Dedifferentiated amniotic fluid mesenchymal stem cell (primary cell): ENCODE measurements around the gene DLX6.

Experiments
- DNase-seq: peaks from one replicate; pipeline ENCODE4 v3.0.0-alpha.2; 2016; ENCODE audit errors: extremely low spot score

The DLX6 gene

GRCh38 chr7:97005183-97006054 lies at the start of gene DLX6:
DLX6 (plus strand) TSS chr7:97005553; CDS start chr7:97005978, 425 bp downstream.
- DNase-seq: peak; percentile 81

DNA sequence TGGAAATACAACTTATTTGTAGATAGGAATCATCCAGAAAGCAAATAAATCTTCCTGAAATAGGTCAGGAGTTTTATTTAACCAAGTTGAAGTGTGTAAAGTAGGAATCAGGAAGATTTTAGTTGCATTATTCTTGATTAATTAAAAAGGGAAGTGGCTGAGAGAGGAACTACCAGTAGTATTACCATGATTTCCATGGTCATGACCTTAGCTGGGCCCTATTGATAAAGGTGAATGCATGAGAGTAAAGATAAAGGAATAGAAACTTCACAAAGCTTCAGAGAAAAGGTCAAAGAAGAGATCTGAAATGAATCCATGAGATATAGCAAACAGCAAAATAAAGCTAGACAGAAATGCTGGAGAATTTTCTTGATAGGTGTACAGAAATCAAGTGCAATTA lies 46.2 kb upstream of the DLX6 start:
- no peak for DNase-seq

DNA sequence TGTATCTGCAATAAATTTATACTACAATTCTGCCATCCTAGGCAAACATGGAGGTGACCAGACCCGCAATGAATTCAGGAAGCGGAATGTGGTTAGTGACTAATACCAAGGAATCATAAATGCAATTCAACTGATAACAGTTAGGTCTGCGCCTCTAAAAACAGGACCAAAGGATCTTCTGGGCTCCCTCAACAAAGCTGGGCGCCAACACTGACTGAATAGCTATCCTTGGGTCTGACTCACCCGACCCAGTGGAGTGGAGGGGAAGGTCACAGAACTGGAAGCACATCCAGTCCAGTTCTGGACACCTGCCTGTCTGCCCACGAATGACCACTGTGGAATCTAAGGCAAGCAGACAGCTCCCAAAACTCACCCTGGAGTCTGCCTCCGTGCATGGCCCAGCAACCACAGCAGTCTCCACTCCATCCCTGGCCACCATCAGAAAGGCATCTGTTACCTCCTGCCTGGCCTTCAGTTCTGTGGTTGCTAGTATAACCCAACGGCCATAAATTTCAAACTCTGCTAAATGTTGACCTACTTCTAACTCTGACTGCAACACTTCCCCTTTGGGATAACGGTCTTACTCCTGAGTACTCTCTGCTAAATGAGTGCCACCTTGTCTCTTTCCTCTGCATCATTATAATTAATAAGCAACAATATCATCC lies 43.0 kb upstream of the DLX6 start:
- no peak for DNase-seq

DNA sequence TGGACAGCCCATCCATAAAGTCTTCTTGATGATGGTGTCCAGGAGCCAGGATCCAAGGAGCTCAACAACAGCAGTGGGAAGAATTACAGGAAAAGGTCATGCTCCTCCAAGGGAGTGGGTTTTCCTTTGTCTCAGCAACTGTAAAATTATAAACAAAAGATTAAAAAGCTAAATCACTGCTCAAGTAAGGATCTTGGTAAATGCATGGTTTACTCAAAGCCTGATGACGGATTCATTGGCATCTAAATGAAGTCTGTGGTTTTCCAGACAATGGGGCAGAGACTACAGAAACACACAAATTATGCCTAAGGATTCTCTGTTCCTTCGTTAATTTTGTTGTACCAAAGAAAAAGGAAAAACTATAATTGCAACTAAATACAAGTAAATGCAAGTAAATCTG lies 36.4 kb upstream of the DLX6 start:
- no peak for DNase-seq

- no peak for DNase-seq
Measured at GRCh38 chr7:96970739-96971138, 34.6 kb upstream of the DLX6 start.

DNA sequence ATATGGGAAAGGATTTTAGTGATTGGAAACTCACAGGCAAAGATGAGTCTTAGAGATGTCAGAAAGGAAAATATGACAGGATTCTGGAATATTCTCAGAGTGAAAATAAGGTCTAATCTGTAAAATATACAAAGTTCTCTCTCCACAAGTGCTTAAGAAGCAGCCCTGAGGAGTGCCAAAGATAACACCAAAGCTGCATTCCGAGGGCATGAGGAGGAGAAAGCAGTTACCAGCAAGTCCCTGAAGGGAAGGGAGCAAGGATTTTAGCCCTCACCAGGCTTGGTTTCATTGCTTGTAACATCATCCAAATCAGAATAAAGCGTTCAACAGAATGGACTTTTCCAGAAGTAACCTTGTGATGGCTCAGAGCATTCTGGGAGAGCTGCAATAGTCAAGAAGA lies 31.4 kb upstream of the DLX6 start:
- DNase-seq: peak; percentile 67

DNA sequence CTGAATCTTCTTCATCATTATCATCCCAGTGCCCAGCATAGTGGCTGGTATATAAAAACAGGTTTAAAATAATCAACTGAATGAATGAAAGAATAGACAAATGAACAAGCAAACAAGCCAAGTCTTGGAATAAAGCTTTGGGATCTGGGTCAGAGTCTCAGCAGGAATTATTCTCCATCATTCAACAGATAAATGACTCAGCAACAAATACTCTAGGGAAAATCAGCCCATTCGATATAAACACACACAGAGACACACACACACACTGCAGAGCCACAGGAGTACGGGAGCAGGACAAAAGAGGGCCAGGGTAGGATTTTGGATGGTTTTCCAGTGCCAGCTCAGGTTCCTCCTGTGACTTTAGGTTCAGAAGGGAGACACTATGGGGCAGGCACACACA lies 29.2 kb upstream of the DLX6 start:
- no peak for DNase-seq

- no peak for DNase-seq
Measured at GRCh38 chr7:96977445-96977844, 27.9 kb upstream of the DLX6 start.

GRCh38 chr7:96979551-96980276 lies 25.6 kb upstream of the DLX6 start:
- DNase-seq: no peak

DNA sequence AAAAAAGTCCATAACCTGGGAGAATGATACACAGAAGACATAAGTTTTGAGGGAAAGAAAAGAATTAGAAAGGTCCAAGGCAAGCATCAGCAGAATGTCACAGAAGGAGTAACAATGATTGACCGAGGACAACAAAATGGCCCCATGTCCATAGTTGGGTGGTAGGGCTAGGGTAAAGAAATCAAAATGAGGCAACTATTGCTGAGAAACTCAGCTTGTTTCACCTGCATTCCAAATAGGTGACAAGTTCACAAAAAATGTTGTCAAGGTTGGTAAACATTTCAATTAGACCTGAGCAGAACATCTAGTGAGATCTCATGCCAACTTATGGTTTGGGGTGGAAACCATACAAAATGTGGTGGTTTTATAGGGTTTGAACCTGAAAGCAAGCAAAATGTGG lies 22.8 kb upstream of the DLX6 start:
- no peak for DNase-seq

DNA sequence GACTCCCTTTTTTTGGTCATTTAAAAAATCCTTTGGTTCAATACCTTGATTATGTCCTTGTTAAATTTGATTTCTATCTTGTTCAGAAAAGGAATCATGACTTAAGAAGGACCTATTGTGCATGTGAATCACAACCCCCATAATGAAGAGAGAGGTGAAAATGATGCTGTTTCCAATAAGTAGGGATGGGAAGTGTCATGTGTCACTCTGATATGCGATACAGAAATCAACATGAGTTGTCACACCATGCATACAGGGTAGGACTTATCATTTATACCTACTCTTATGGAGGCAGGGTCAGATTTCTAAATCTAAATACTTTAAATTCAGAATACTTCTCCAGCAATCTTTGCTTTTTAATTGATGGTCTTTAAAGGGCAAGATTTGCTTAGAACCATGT lies 19.4 kb upstream of the DLX6 start:
- DNase-seq: no peak

DNA sequence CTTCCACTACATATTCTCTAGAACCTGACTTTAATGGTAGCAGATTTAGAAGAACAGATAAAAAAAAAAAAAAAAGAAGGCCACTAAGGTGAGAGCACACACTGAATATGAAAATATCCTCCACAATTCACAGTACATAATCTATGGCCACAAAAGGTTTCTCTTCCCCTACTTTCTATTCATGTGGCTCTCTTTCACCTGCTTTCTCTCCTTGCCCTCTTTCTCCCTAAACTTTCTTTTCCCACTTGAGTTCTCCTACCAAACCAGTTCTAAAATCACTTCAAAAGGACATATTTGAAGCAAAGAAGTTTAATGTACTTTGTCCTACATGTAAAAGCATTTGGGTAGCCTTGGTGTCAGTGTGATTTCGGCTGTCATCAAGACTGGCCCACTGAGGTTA lies 18.5 kb upstream of the DLX6 start:
- no peak for DNase-seq

DNA sequence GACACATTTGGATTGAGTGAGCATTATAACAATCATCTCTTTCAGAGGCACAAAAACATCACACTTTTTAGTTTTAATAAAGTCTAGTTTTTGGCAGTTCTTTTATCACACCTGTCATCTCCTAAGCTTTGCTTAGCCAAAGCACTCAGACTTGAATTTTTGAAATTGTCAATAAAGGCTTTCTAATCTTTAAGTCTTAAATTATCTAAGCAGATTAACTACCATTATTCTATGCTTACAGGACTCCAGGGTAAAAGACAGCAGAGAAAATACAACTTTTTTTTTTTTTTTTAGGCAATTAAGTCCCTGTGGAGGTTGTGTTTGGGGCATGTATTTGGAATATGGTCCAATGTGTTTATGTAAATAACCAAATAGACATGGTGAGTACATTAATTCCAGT lies 17.6 kb upstream of the DLX6 start:
- DNase-seq: no peak

DNA sequence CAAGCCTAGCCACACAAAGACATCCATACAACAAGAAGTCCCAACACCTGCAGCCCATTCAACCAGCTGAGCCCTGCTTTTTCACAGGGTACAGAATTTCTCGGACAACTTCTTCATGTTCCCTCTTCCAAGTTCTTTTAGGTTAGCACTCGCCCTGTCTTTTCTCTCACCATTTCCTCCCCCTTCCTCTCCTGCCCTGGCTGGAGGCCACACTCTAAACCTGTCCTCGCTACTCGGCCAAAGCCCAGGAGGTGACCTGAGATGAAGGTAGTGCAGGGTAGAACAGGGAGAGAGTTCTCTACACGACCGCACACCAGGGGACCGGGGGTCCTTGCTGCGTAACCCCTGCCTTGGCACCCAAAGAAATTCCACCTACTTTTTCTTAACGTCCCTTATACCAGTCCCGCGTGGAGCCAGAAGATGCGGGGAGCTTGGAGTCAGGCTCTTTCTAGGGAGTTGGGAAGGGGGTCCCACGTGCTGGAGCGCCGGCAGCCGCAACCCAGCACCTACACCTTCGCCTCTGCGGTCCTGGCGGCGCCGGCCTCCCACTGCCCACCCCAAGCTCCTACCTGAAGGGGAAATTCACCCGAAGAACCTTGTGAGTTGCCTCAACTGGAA lies 16.0 kb upstream of the DLX6 start:
- DNase-seq: no peak

DNA sequence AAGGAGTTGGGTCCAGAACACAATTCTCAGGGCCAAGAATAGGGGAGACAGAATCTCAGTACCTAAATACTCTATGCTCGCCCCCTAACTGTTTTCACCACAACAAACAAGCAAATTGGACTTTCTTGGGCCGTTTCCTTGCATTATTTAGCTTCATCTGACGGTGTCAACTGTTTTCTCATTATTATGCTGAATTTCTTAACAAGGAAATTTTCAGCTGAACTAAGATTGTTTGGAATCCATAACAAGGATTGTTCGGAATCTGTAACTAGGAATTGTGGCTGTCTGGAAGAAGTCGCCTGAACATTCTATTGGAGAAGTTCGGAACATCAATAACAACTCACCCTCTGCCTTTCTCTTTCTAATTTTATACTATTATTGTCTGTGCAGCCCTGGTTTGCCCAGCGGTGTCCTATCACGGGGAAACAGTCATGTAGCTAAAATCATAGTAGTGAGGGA lies 15.5 kb upstream of the DLX6 start:
- no peak for DNase-seq

- DNase-seq: no peak
Measured at GRCh38 chr7:96991546-96992191, 13.7 kb upstream of the DLX6 start.

DNA sequence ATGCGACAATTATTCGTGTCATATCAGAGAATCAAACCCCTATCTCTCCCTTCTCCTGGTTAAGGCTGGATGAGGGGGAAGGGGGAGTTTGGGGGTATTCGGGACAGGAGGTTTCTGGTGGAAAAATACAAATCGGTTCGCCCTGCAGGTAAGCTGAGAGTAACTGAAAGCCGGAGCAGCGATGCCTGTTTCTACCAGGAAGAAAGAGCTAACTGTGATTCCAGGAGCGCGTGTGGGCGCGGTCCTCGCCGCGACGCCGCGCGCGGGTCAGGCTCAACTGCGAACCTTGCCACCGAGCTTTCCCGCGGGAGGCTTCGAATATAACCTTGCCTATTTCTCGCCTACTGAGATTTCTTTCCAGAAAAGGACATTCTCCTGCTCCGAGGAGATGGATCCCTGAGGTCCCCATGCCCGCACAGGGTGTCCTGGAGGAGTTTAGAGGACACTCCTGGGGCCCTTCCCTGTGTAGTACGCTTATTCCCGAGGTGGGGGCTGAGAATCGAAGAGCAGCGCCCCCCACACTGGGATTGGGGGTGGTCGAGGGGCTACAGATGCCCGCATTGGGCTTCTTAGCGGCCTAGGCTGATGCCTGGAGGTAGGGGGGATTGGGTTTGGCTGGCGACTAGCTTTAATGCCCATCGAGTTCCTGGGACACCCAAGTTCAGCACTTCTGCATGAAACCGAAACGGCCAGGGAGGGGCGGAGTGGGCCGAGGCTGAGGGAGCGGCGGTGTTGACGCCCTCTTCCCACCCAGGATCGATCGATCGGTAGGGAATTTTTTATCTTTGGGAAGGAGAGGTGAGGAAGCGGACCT lies 13.0 kb upstream of the DLX6 start:
- DNase-seq: no peak

- no peak for DNase-seq
Measured at GRCh38 chr7:96993094-96993865, 12.1 kb upstream of the DLX6 start.

DNA sequence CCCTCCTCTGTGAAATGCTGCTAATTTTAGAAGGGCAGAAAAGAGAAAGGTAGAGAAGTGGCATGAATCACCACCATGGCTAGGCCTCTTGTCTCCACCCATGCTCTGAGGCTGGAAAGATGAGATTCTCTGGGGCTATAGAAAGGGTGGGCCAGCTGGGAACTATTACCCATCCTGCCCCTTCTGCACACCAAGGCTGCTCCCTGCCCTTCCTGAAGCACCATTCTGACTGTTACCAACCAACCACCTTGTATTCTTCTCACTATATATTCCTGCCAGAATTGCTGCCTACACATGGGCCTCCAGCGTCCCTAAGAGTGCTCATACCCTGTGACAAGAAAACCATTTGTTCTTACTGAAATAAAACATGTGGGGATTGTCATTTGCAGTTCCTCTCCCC lies 11.4 kb upstream of the DLX6 start:
- DNase-seq: no peak
